SH-SY5Y (cell line): ENCODE results near the gene KRT20.

ENCODE experiments used
- GATA2 ChIP-seq: IDR thresholded peaks from 2 replicates; pipeline ENCODE4 v1.6.1; 2011; ENCODE audit warnings: mild to moderate bottlenecking, low read depth, low read length
- GATA3 ChIP-seq: IDR thresholded peaks from 2 replicates; pipeline ENCODE4 v1.6.1; 2011; ENCODE audit warnings: low read depth, mild to moderate bottlenecking, low read length, moderate library complexity

Gene KRT20

GRCh38 chr17:40884708-40885512, at the start of gene KRT20:
Gene KRT20 (minus strand): TSS chr17:40885242. CDS start chr17:40885185, 57 bp downstream.
- no peak for TF ChIP-seq GATA3

GRCh38 chr17:40932608-40933007, 47.6 kb upstream of the KRT20 start:
- TF ChIP-seq GATA2 = no peak

GRCh38 chr17:40931311-40931710, 46.3 kb upstream of the KRT20 start:
- no peak for TF ChIP-seq GATA2
- no peak for TF ChIP-seq GATA3

- TF ChIP-seq GATA3 (no peak), GATA2 (no peak)
These were observed 41.3 kb upstream of the KRT20 start for GRCh38 chr17:40926341-40926740.

- TF ChIP-seq GATA3 (no peak), GATA2 (no peak)
These were observed 37.2 kb upstream of the KRT20 start for GRCh38 chr17:40922239-40922638.

- TF ChIP-seq GATA2 (no peak), GATA3 (no peak)
These were observed 36.0 kb upstream of the KRT20 start for GRCh38 chr17:40921026-40921425.

- TF ChIP-seq GATA2 (no peak), GATA3 (no peak)
These were observed 31.3 kb upstream of the KRT20 start for GRCh38 chr17:40916366-40916765.

- TF ChIP-seq GATA3 (no peak), GATA2 (no peak)
These were observed 30.7 kb upstream of the KRT20 start for GRCh38 chr17:40915721-40916256.

- TF ChIP-seq GATA3 = no peak
- TF ChIP-seq GATA2 = no peak
These were observed 30.2 kb upstream of the KRT20 start for GRCh38 chr17:40915199-40915661.

- TF ChIP-seq GATA3 (no peak), GATA2 (no peak)
These were observed 29.2 kb upstream of the KRT20 start for GRCh38 chr17:40914075-40914855.

- TF ChIP-seq GATA2 (no peak), GATA3 (no peak)
These were observed 27.6 kb upstream of the KRT20 start for GRCh38 chr17:40912486-40913210.

- TF ChIP-seq GATA3 (no peak), GATA2 (no peak)
These were observed 25.4 kb upstream of the KRT20 start for GRCh38 chr17:40910441-40910841.

- TF ChIP-seq GATA3 = no peak
- no peak for TF ChIP-seq GATA2
These were observed 24.7 kb upstream of the KRT20 start for GRCh38 chr17:40909755-40910154.

GRCh38 chr17:40909351-40909750, 24.3 kb upstream of the KRT20 start:
- TF ChIP-seq GATA3 (no peak), GATA2 (no peak)

- no peak for TF ChIP-seq GATA2
- no peak for TF ChIP-seq GATA3
These were observed 21.6 kb upstream of the KRT20 start for GRCh38 chr17:40906613-40907012.
